DOHH2 (cell line): ENCODE measurements around the gene ADGRB2.

Experiments
- H3F3A ChIP-seq: fragments of 200-600 bp; sonication (generic), shearing (Covaris generic); 2 replicates; pipeline ENCODE4 v1.6.0; 2016; ENCODE audit warnings: antibody characterized with exemption, mild to moderate bottlenecking; ENCODE audit not compliant: control insufficient read depth, insufficient read depth
- H3K27ac ChIP-seq: fragments of 200-600 bp; sonication (generic); 2 replicates; pipeline ENCODE4 v1.5.1; 2014; ENCODE audit warnings: low read depth, mild to moderate bottlenecking, low read length, moderate library complexity
- H3K27me3 ChIP-seq: fragments of 200-600 bp; sonication (generic); 2 replicates; pipeline ENCODE4 v1.6.1; 2014; ENCODE audit warnings: mild to moderate bottlenecking, low read length, mixed read lengths; ENCODE audit not compliant: control insufficient read depth
- H3K36me3 ChIP-seq: fragments of 200-600 bp; sonication (generic); 2 replicates; pipeline ENCODE4 v1.6.1; 2014; ENCODE audit warnings: mild to moderate bottlenecking, low read length, moderate library complexity, mixed read lengths; ENCODE audit not compliant: control insufficient read depth
- H3K4me1 ChIP-seq: fragments of 200-600 bp; sonication (generic); 2 replicates; pipeline ENCODE4 v1.6.1; 2014; ENCODE audit warnings: mild to moderate bottlenecking, low read length, mixed read lengths; ENCODE audit not compliant: control insufficient read depth
- H3K4me2 ChIP-seq: fragments of 200-600 bp; sonication (generic); 2 replicates; pipeline ENCODE4 v1.6.0; 2014; ENCODE audit warnings: mild to moderate bottlenecking, low read length, moderate library complexity
- H3K4me3 ChIP-seq: fragments of 200-600 bp; sonication (generic); 2 replicates; pipeline ENCODE4 v1.5.1; 2014; ENCODE audit warnings: mild to moderate bottlenecking, low read length, mixed read lengths
- H3K79me2 ChIP-seq: fragments of 200-600 bp; sonication (generic); 2 replicates; pipeline ENCODE4 v1.6.1; 2014; ENCODE audit warnings: mild to moderate bottlenecking, low read length, mixed read lengths; ENCODE audit not compliant: control insufficient read depth
- H3K9me2 ChIP-seq: fragments of 200-600 bp; sonication (generic); replicated peaks from 2 replicates; pipeline ENCODE4 v1.6.1; 2014; ENCODE audit warnings: mild to moderate bottlenecking, low read length, mixed read lengths; ENCODE audit not compliant: control insufficient read depth
- H3K9me3 ChIP-seq: fragments of 200-600 bp; sonication (generic); 2 replicates; pipeline ENCODE4 v1.6.1; 2014; ENCODE audit warnings: antibody characterized with exemption, low read length, mixed read lengths; ENCODE audit not compliant: control insufficient read depth, insufficient read depth
- H4K20me1 ChIP-seq: fragments of 200-600 bp; sonication (generic); 2 replicates; pipeline ENCODE4 v1.6.0; 2014; ENCODE audit warnings: low read depth, mild to moderate bottlenecking, antibody characterized with exemption, low read length, moderate library complexity; ENCODE audit not compliant: control insufficient read depth, insufficient read depth
- EZH2phosphoT487 ChIP-seq: fragments of 200-600 bp; sonication (generic); IDR thresholded peaks from 2 replicates; pipeline ENCODE4 v1.6.1; 2017; ENCODE audit warnings: borderline replicate concordance, mild to moderate bottlenecking, antibody characterized with exemption, low read length, moderate library complexity, mixed read lengths
- TF ChIP-seq, protein P1 (sequence below): fragments of 200-600 bp; sonication (generic); IDR thresholded peaks from one replicate; pipeline ENCODE4 v1.5.1; 2014; ENCODE audit warnings: antibody characterized with exemption, mild to moderate bottlenecking, low read depth, low read length; ENCODE audit not compliant: poor library complexity, severe bottlenecking

ADGRB2 gene

DNA sequence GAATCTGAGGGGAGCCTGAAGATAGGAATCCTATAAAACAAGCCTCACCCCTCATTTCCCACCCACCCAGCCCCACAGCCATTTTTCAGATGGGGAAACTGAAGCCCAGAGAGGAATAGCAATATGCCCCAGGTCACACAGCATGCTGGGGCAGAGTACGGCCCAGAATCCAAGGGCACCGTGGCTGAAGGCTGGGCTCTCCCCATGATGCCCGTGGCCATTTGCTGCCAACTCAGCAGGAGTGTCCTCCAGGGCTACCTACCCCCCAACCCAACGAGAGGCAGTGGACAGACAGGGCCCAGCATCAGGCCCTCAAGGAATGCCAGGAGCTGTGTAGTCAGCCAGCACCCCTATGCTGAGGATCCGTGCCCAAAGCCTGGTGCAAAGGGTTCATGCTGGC lies 68.8 kb downstream of the ADGRB2 start:
- Histone ChIP-seq H4K20me1 (no peaks in the 10 kb centered on the region), H3K4me3 (no peak overlapping the region), H3K4me2 (no peak overlapping the region), H3K9me2 (no peaks in the 10 kb centered on the region), H3K27ac (no peak overlapping the region), H3K27me3 (peaks cover 3% of the 10 kb centered on the region; the same call in 1 of the 2 replicates), H3K79me2 (no peaks in the 10 kb centered on the region), H3K36me3 (no peaks in the 10 kb centered on the region), H3F3A (no peaks in the 10 kb centered on the region), H3K4me1 (peaks cover 11% of the 10 kb centered on the region), H3K9me3 (no peaks in the 10 kb centered on the region)
- TF ChIP-seq EZH2phosphoT487, result no peak
- TF ChIP-seq, protein P1, sequence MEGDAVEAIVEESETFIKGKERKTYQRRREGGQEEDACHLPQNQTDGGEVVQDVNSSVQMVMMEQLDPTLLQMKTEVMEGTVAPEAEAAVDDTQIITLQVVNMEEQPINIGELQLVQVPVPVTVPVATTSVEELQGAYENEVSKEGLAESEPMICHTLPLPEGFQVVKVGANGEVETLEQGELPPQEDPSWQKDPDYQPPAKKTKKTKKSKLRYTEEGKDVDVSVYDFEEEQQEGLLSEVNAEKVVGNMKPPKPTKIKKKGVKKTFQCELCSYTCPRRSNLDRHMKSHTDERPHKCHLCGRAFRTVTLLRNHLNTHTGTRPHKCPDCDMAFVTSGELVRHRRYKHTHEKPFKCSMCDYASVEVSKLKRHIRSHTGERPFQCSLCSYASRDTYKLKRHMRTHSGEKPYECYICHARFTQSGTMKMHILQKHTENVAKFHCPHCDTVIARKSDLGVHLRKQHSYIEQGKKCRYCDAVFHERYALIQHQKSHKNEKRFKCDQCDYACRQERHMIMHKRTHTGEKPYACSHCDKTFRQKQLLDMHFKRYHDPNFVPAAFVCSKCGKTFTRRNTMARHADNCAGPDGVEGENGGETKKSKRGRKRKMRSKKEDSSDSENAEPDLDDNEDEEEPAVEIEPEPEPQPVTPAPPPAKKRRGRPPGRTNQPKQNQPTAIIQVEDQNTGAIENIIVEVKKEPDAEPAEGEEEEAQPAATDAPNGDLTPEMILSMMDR, result no peak

DNA sequence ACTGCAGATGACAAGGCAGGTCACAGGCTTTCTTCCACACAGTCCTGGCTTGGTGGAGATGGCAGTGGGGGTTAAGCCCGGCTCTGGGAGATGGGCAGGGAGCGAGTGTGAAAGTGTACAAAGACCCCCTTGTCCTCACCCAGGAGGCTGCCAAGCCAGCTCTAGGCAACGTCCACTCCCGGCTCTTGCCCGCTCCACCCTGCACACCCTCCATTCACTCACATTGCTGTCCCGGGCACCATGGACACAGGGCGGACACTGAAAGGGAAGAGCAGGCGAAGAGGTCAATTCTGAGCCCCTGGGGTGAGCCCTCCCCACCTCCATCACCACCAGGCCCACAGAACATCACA lies 69.2 kb downstream of the ADGRB2 start:
- H3K36me3 ChIP-seq, result no peaks in the 10 kb centered on the region
- H4K20me1 ChIP-seq, result no peaks in the 10 kb centered on the region
- H3K27me3 ChIP-seq, result peaks cover 3% of the 10 kb centered on the region; the same call in 1 of the 2 replicates
- H3K4me2 ChIP-seq, result no peak overlapping the region
- no peaks in the 10 kb centered on the region for H3F3A ChIP-seq
- H3K9me3 ChIP-seq, result no peaks in the 10 kb centered on the region
- peaks cover 10% of the 10 kb centered on the region for H3K4me1 ChIP-seq
- H3K79me2 ChIP-seq, result no peaks in the 10 kb centered on the region
- H3K27ac ChIP-seq, result no peak overlapping the region
- no peaks in the 10 kb centered on the region for H3K9me2 ChIP-seq
- TF ChIP-seq EZH2phosphoT487, result no peak
- TF ChIP-seq, protein P1, result no peak
- no peak overlapping the region for H3K4me3 ChIP-seq

DNA sequence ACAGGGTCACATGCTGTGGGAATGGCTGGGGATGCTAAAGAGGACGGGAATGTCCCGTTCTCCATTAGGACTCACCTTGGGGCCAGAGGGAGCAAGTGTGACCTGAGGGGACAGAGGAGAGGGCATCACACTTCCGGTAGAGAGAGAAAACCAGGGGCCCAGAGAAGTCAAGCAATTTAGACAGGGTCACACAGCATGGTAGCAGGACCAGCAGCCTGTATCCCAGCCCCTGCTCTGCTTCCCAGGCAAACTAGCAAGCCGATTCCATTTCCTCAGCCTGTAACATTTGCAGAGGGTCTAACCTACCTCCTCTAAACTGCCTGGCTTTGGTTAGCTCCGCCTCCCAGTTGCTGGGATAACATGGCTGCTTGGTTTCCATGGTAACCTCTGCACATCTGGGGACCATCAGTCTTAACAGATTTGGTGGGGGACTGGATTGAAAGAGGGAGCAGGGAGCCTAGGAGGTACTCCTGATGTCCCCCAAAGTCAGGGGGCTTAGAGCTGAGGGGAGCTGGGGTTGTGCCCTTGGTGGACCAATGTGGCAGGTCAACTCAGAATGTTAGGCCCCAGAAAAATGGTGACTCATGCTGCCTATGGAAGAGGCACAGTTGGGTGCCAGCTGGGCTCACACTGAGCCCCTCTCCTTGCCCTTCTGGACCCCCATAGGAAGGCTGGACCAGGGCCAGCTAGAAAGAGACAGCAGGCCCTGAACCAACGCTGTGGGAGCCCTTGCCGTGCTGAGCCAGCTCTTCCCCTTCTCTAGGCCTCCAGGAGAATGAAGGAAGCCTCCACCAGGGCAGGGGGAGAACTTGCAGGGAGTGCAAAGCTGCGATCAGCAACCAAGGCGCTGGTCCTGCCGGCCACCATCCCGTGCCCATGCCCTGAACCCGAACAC lies 69.8 kb downstream of the ADGRB2 start:
- no peak overlapping the region for H3K4me2 ChIP-seq
- H3F3A ChIP-seq, result no peaks in the 10 kb centered on the region
- peaks cover 6% of the 10 kb centered on the region for H3K4me1 ChIP-seq
- H3K27me3 ChIP-seq, result peaks cover 8% of the 10 kb centered on the region
- H3K27ac ChIP-seq, result no peak overlapping the region
- no peaks in the 10 kb centered on the region for H3K79me2 ChIP-seq
- no peaks in the 10 kb centered on the region for H3K9me3 ChIP-seq
- H4K20me1 ChIP-seq, result no peaks in the 10 kb centered on the region
- TF ChIP-seq, protein P1, result no peak
- TF ChIP-seq EZH2phosphoT487, result no peak
- no peaks in the 10 kb centered on the region for H3K9me2 ChIP-seq
- no peaks in the 10 kb centered on the region for H3K36me3 ChIP-seq
- H3K4me3 ChIP-seq, result no peak overlapping the region
